Measurements from ENCODE around the gene TENM3. TPM values are rescaled to one million over a fixed set of nuclear protein-coding genes. Genes with fewer than 3 reads are reported as not detected.

Gene TENM3
- total RNA-seq, 2 experiments from 2014 or later: not detected

GRCh38 chr4:182848685-182849084, 605.5 kb downstream of the TENM3 start:
- no peak for TF ChIP-seq CTCF (IDR thresholded peaks at IDR 0.05)
- Mint-ChIP-seq H3K4me3 (no peak overlapping the region), H3K4me1 (ENCODE audit: low read depth) (no peaks in the 10 kb centered on the region), H3K9me3 (no peaks in the 10 kb centered on the region), H3K27ac (no peak overlapping the region), H3K36me3 (ENCODE audit: low read depth) (no peaks in the 10 kb centered on the region), H3K27me3 (no peaks in the 10 kb centered on the region)
- POLR2A ChIA-PET: no interaction called here
- no peak for ATAC-seq
- no peak for DNase-seq
- CTCF ChIA-PET: no interaction called here
- intact Hi-C loops (cut with micrococcal nuclease): no loop called here

Measured in activated CD8-positive, alpha-beta T cell treated with anti-CD3 and anti-CD28 coated beads for 36 hours (primary cell).